ENCODE measurements around the gene SAPCD2.
"Not testable (repeated sequence)": the region's sequence is repeated elsewhere in the genome, so short reads cannot be mapped to it uniquely, and the experiment has no call there.

Gene SAPCD2

GRCh38 chr9:137062798-137063197 lies 7.6 kb downstream of the SAPCD2 start:
- not testable (repeated sequence) for DNase-seq

DNA sequence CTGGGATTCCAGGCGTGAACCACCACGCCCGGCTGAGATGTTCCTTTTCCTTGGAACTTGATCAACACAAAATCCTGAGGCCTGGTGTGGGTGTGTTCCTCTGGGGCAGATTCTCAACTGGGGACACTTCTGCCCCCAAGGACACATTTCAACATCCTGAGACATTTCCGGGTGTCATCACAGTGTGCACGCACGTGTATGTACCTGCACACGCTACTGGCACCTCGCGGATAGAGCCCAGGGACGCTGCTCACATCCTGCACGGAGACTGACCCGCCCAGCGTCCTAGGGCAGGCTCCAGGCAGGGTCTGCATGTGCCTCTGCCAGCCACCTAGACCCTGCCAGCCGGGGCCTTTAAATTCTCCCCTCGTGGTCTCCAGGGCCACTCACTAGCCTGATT lies 8.0 kb downstream of the SAPCD2 start:
- DNase-seq: no peak

DNA sequence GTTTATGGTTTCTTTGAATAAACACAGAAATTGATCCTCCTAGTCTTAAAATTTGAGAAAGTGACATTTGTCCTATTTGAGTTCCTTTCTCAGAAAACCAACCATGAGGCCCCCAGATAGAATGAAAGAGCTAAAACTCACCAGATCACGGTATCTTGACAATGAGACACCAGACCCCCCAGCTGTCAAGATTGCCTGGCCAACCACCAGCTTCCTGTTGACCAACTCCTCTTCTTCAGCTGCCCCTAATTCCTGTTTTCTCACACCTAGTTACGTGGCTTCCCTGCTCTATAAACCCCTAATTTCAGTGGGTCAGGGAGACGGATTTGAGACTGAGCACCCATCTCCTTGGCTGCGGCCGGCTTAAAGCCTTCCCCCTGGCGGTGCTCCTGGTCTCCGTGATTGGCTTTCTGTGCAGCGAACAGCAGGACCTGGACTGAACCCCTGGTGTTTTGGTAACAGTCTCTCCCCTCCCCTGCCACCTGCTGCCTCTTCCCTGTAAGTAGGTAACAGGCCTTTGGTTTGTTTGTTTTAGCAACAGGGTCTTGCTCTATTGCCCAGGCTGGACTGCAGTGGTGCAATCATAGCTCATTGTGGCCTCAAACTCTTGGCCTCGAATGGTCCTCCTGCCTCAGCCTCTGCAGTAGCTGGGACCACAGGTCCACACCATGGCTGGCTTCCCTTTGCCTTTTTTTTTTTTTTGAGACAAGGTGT lies 11.7 kb downstream of the SAPCD2 start:
- no peak for DNase-seq

GRCh38 chr9:137057545-137057944 lies 12.8 kb downstream of the SAPCD2 start:
- no peak for DNase-seq

DNA sequence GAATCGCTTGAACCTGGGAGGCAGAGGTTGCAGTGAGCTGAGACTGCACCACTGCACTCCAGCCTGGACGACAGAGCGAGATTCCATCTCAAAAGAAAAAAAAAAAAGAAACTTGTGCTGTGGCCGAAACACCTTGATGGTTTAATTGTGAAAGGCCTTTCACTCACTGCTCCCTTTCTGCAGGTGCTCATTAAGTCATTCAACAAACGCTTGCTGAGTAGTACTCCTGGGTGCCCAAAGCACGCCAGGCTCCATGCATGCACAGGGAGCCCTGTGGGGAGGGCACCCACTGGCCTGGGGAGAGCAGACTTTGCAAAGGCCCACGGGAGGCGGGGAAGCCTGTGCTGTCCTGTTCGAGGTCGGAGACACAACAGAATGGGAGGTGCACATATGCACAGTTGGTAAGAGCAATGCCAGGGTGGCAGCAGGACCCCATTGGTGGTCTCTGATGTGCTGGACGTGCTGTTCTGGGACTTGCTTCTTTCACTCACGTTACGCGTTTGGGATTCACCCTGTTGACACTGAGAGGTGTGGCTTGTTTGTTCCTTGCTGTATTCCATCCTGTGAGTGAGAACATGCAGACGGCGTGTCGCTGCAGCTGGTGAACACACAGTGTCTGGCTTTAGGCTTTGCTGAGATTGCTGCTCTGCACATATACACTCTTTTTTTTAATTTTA lies 13.5 kb downstream of the SAPCD2 start:
- DNase-seq: no peak

DNA sequence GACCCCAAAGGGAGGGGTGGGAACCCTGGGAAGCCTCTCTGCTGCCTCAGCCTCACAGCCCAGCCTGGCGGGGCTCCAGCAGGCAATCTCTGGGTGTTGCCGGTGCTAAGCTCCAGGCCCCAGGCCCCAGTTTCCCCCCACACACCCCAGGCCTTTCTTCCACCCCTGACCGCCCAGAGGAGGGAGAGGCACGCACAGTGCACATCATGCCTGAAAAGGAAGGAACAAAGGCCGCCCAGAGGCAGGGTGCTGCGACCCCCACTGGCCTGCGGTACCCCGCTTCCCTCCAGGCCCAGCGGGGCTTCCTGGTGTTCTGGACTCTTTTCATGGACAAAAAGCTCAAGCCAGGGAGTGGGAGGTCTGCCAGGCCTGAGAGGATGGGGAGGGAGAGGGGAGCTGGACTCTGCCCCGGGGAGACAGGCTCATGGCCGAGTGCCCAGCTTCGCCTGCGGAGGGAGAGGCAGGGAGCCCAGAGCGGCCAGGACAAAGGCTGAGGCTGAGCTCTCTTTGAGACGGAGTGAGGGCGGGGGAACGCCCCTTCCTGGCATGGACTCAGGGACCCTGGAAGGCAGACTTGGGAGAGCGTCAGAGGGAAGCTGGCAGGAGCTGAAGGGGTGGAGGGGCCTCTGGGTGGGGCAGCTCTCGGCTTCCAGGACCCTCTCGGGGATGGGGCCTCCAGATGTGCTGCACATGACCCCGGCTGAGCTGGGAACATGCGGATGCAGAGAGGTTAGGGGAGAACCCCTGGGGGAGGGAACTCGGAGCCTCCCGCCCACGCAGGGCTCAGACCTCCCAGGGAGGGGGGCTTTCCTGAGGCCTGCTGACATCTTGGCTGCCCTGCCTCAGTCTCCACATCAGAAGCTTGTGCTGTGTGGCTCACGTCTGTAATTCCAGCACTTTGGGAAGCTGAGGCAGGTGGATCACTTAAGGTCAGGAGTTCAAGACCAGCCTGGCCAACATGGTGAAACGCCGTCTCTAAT lies 14.7 kb downstream of the SAPCD2 start:
- no peak for DNase-seq

- DNase-seq: no peak
These were observed 15.4 kb downstream of the SAPCD2 start for GRCh38 chr9:137054932-137055384.

GRCh38 chr9:137053944-137054931 lies 16.1 kb downstream of the SAPCD2 start, which contains the start of gene ENTPD2:
TSS of gene ENTPD2 (minus strand) at chr9:137054061. CDS start at chr9:137053997, 64 bp downstream.
- DNase-seq: no peak

DNA sequence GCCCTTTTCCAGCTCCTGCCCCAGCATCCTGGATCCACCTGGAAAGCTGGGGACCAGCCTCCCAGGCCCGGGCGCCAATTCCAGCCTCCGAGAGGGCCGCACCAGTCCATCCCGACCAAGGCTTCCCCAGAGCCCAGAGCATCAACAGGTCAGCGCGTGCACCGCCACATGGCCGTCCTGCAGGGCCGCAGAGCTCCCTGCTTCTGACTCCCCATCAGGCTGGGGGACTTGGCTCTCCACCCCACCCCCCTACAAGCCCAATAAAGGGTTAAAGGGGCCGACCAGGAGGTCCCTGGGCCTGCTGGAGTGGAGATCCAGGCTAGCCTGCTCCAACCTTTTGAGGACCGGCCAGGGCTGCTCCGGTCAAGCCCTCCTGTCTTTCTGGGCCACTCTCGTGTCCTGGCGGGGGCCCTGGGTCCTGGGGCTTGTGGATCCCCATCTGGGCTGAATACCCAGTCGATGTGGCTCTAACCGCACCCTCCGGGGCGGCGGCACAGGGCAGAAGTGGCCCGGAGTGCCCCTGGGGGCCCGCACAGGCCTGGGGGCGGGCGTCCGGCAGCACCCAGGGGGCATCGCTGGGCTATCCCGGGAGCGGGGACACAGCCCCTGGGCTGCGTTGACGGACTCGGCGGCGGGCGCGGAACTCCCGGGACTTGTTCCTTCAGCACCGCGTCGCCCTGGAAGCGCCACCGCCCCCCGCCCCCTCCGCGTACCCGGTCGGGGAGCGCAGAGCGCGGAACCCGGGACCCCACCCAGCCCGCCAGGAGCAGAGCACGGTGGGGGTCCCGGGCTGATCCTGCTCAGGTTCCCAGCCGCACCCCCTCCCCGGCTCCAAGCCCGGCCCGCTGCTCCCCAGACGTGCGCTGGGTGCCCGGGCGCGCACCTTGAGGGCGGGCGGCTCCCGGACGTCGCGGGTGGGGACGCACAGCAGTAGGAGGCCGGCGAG lies 17.1 kb downstream of the SAPCD2 start:
- no peak for DNase-seq

DNA sequence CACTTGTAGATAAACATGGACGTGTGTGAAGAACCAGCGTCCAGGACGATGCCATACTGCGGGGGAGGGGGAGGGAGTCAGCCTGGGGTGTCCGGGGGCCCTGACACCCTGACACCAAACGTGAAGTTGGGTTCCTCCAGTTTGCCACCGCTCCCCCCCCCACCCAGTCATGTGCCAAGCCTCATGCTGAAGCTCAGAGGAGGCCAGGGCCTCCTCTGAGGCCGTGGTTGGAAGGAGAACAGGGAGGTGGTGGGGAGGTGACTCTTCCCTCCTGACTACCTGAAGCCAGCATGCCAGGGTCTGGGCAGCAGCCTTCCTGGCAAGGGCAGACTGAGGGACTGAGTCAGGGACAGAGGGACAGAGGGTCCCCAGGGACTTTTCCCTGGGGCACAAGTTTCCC lies 18.1 kb downstream of the SAPCD2 start:
- DNase-seq: no peak

- no peak for DNase-seq
These were observed 19.1 kb downstream of the SAPCD2 start for GRCh38 chr9:137051145-137051724.

GRCh38 chr9:137050570-137050969 lies 19.8 kb downstream of the SAPCD2 start:
- no peak for DNase-seq

- peak; percentile 42 for DNase-seq
These were observed 20.6 kb downstream of the SAPCD2 start for GRCh38 chr9:137049544-137050449.

GRCh38 chr9:137048655-137049543 lies 21.5 kb downstream of the SAPCD2 start:
- DNase-seq: no peak

DNA sequence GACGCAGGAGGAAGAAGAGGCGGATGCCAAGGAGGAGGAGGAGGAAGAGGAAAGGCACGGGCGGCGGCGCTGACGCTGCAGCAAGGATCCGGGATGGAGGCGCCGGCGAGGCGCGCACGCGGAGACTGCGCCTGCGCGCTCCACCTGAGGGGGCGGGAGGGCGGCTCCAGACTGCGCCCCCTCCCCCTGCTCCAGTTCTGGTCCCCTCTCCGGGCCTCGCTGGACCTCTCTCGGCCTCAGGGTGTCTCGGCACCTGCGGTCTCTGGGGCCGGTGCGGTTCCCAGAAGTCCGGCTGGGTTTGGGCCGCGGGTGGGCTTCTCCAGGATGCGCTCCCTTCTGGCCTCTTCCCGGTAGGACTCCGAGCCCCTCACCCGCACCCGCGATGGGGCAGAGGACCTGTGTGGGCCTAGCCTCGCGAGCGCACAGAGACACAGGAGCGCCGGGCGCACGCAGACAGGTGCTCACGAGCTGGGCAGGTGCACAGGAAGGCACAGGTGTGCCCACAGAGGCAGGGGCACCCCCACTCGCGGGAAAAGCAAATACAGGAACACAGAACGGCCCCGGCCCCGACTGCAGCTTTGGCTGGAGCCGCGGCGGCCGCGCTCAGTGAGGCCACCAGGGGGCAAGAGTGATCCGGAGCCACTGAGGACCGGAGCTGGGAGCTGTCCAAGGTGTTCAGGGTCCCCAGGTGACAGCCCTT lies 24.1 kb downstream of the SAPCD2 start, which contains the start of gene NPDC1:
NPDC1 (minus strand) TSS at position 90 of the 700 bp plus-strand sequence. CDS start 188 bp downstream, outside the sequence.
- DNase-seq: peak; percentile 82

- DNase-seq: no peak
These were observed 24.9 kb downstream of the SAPCD2 start for GRCh38 chr9:137045294-137046087.

Data from activated gamma-delta T cell treated with Interleukin-2 at 50 U/mL for 16 hours (primary cell).